ENCODE data around the gene PKHD1.

Gene PKHD1

GRCh38 chr6:51936531-51937290 is 150.7 kb downstream of the PKHD1 start:
- H3K27me3 ChIP-seq (ENCODE audit: insufficient read depth, low read length) = no peaks in the 10 kb centered on the region
- H3K4me1 ChIP-seq (ENCODE audit: control insufficient read depth in 1 of 2, insufficient read depth in 2 of 2, low read length in 2 of 2) = no peaks in the 10 kb centered on the region
- no peak overlapping the region for H2BK120ac ChIP-seq (ENCODE audit: insufficient read depth, low read length, poor library complexity)
- H3K79me2 ChIP-seq (ENCODE audit: control insufficient read depth, insufficient read depth, low read length, poor library complexity) = no peaks in the 10 kb centered on the region
- no peaks in the 10 kb centered on the region for H3K36me3 ChIP-seq (ENCODE audit: control insufficient read depth in 1 of 2, insufficient read depth in 2 of 2, low read length in 2 of 2)
- H3K18ac ChIP-seq (ENCODE audit: low read length) = no peak overlapping the region
- no peak overlapping the region for H4K91ac ChIP-seq (ENCODE audit: low read depth, low read length)
- H3K4me2 ChIP-seq (ENCODE audit: low read length) = no peak overlapping the region
- no peak overlapping the region for H2BK5ac ChIP-seq (ENCODE audit: low read depth, low read length, poor library complexity)
- no peak overlapping the region for H3K23ac ChIP-seq (ENCODE audit: low read length)
- DNase-seq = no peak
- no CpG with 5 or more reads among the region's 4 CpGs for WGBS (ENCODE audit: extremely low coverage, insufficient coverage, insufficient read length)
- H2BK12ac ChIP-seq (ENCODE audit: low read length) = no peak overlapping the region
- no peak overlapping the region for H2AFZ ChIP-seq (ENCODE audit: insufficient read depth, low read length, poor library complexity)
- no peak overlapping the region for H3K4me3 ChIP-seq (ENCODE audit: low read depth, low read length)
- no peak overlapping the region for H3K9ac ChIP-seq (ENCODE audit: low read length)
- H4K8ac ChIP-seq (ENCODE audit: low read depth, low read length) = no peak overlapping the region
- H4K12ac ChIP-seq (ENCODE audit: low read depth, low read length) = no peak overlapping the region
- H3K14ac ChIP-seq (ENCODE audit: low read length) = no peak overlapping the region
- H3K9me3 ChIP-seq (ENCODE audit: insufficient read depth, low read depth, low read length) = no peaks in the 10 kb centered on the region
- H3K79me1 ChIP-seq (ENCODE audit: low read length) = no peaks in the 10 kb centered on the region
- H3K4ac ChIP-seq (ENCODE audit: low read depth, low read length) = no peak overlapping the region
- H3K27ac ChIP-seq (ENCODE audit: low read depth, low read length) = no peak overlapping the region
- H2AK5ac ChIP-seq (ENCODE audit: low read length) = no peak overlapping the region

DNA sequence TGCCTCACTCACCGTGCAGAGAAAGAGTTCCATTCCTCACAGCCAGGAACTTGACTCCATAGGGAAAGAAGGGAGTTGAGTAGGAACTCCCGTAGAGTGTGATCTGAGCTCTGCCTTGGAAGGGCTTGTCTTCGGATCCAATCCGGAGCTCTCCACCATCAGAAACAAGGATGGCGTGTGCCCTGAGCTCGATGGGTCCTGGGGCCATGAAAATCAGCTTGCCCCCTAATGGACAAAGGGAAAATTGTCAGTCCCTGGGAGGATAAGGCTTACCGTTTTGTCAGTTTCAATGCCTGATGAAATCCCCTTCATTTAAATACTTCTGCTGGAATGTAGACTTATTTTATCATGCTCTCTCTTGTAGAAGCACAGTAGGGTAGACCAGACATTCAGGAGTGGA is 153.3 kb downstream of the PKHD1 start:
- Histone ChIP-seq H3K4me2 (ENCODE audit: low read length) (no peak overlapping the region), H2BK120ac (ENCODE audit: insufficient read depth, low read length, poor library complexity) (no peak overlapping the region), H3K23ac (ENCODE audit: low read length) (no peak overlapping the region), H3K18ac (ENCODE audit: low read length) (no peak overlapping the region), H3K79me1 (ENCODE audit: low read length) (no peaks in the 10 kb centered on the region), H4K91ac (ENCODE audit: low read depth, low read length) (no peak overlapping the region), H3K27ac (ENCODE audit: low read depth, low read length) (no peak overlapping the region), H2BK12ac (ENCODE audit: low read length) (no peak overlapping the region), H3K4me3 (ENCODE audit: low read depth, low read length) (no peak overlapping the region), H3K36me3 (ENCODE audit: control insufficient read depth in 1 of 2, insufficient read depth in 2 of 2, low read length in 2 of 2) (no peaks in the 10 kb centered on the region), H3K79me2 (ENCODE audit: control insufficient read depth, insufficient read depth, low read length, poor library complexity) (no peaks in the 10 kb centered on the region), H3K27me3 (ENCODE audit: insufficient read depth, low read length) (no peaks in the 10 kb centered on the region), H3K14ac (ENCODE audit: low read length) (no peak overlapping the region), H3K9me3 (ENCODE audit: insufficient read depth, low read depth, low read length) (no peaks in the 10 kb centered on the region), H2AFZ (ENCODE audit: insufficient read depth, low read length, poor library complexity) (no peak overlapping the region), H4K12ac (ENCODE audit: low read depth, low read length) (no peak overlapping the region), H2AK5ac (ENCODE audit: low read length) (no peak overlapping the region), H2BK5ac (ENCODE audit: low read depth, low read length, poor library complexity) (no peak overlapping the region), H3K4ac (ENCODE audit: low read depth, low read length) (no peak overlapping the region), H4K8ac (ENCODE audit: low read depth, low read length) (no peak overlapping the region), H3K9ac (ENCODE audit: low read length) (no peak overlapping the region), H3K4me1 (ENCODE audit: control insufficient read depth in 1 of 2, insufficient read depth in 2 of 2, low read length in 2 of 2) (no peaks in the 10 kb centered on the region)
- DNase-seq = peak in 1 of 2 donors; percentile 54
- WGBS (ENCODE audit: extremely low coverage, insufficient coverage, insufficient read length) = no CpG with 5 or more reads among the region's 7 CpGs

- Histone ChIP-seq H2BK120ac (ENCODE audit: insufficient read depth, low read length, poor library complexity) (no peak overlapping the region), H3K79me1 (ENCODE audit: low read length) (no peaks in the 10 kb centered on the region), H3K4me3 (ENCODE audit: low read depth, low read length) (no peak overlapping the region), H3K4ac (ENCODE audit: low read depth, low read length) (no peak overlapping the region), H3K27ac (ENCODE audit: low read depth, low read length) (no peak overlapping the region), H2BK5ac (ENCODE audit: low read depth, low read length, poor library complexity) (no peak overlapping the region), H3K9me3 (ENCODE audit: insufficient read depth, low read depth, low read length) (no peaks in the 10 kb centered on the region), H2AK5ac (ENCODE audit: low read length) (no peak overlapping the region), H3K23ac (ENCODE audit: low read length) (no peak overlapping the region), H4K91ac (ENCODE audit: low read depth, low read length) (no peak overlapping the region), H3K9ac (ENCODE audit: low read length) (no peak overlapping the region), H3K4me2 (ENCODE audit: low read length) (no peak overlapping the region), H3K27me3 (ENCODE audit: insufficient read depth, low read length) (no peaks in the 10 kb centered on the region), H2AFZ (ENCODE audit: insufficient read depth, low read length, poor library complexity) (no peak overlapping the region), H3K36me3 (ENCODE audit: control insufficient read depth in 1 of 2, insufficient read depth in 2 of 2, low read length in 2 of 2) (no peaks in the 10 kb centered on the region), H3K79me2 (ENCODE audit: control insufficient read depth, insufficient read depth, low read length, poor library complexity) (no peaks in the 10 kb centered on the region), H4K8ac (ENCODE audit: low read depth, low read length) (no peak overlapping the region), H3K18ac (ENCODE audit: low read length) (no peak overlapping the region), H2BK12ac (ENCODE audit: low read length) (no peak overlapping the region), H3K14ac (ENCODE audit: low read length) (no peak overlapping the region), H3K4me1 (ENCODE audit: control insufficient read depth in 1 of 2, insufficient read depth in 2 of 2, low read length in 2 of 2) (no peaks in the 10 kb centered on the region), H4K12ac (ENCODE audit: low read depth, low read length) (no peak overlapping the region)
- DNase-seq = no peak
Observed at GRCh38 chr6:51932956-51933355, 154.5 kb downstream of the PKHD1 start.

GRCh38 chr6:51930602-51931001 is 156.8 kb downstream of the PKHD1 start:
- Histone ChIP-seq H4K91ac (ENCODE audit: low read depth, low read length) (no peak overlapping the region), H2BK5ac (ENCODE audit: low read depth, low read length, poor library complexity) (no peak overlapping the region), H3K79me1 (ENCODE audit: low read length) (no peaks in the 10 kb centered on the region), H3K4ac (ENCODE audit: low read depth, low read length) (no peak overlapping the region), H3K4me1 (ENCODE audit: control insufficient read depth in 1 of 2, insufficient read depth in 2 of 2, low read length in 2 of 2) (no peaks in the 10 kb centered on the region), H3K14ac (ENCODE audit: low read length) (no peak overlapping the region), H4K8ac (ENCODE audit: low read depth, low read length) (no peak overlapping the region), H4K12ac (ENCODE audit: low read depth, low read length) (no peak overlapping the region), H2BK120ac (ENCODE audit: insufficient read depth, low read length, poor library complexity) (no peak overlapping the region), H3K9me3 (ENCODE audit: insufficient read depth, low read depth, low read length) (no peaks in the 10 kb centered on the region), H3K23ac (ENCODE audit: low read length) (no peak overlapping the region), H3K79me2 (ENCODE audit: control insufficient read depth, insufficient read depth, low read length, poor library complexity) (no peaks in the 10 kb centered on the region), H3K27ac (ENCODE audit: low read depth, low read length) (no peak overlapping the region), H3K9ac (ENCODE audit: low read length) (no peak overlapping the region), H3K36me3 (ENCODE audit: control insufficient read depth in 1 of 2, insufficient read depth in 2 of 2, low read length in 2 of 2) (no peaks in the 10 kb centered on the region), H2AK5ac (ENCODE audit: low read length) (no peak overlapping the region), H3K27me3 (ENCODE audit: insufficient read depth, low read length) (no peaks in the 10 kb centered on the region), H2BK12ac (ENCODE audit: low read length) (no peak overlapping the region), H3K4me2 (ENCODE audit: low read length) (no peak overlapping the region), H2AFZ (ENCODE audit: insufficient read depth, low read length, poor library complexity) (no peak overlapping the region), H3K4me3 (ENCODE audit: low read depth, low read length) (no peak overlapping the region), H3K18ac (ENCODE audit: low read length) (no peak overlapping the region)
- WGBS (ENCODE audit: extremely low coverage, insufficient coverage, insufficient read length) = no CpG with 5 or more reads among the region's 3 CpGs
- no peak for DNase-seq

All from trophoblast cell (in vitro differentiated cells and primary cell).